GM23338 (cell line): ENCODE measurements around the gene KCNT2. TPM values are rescaled to one million over a fixed set of nuclear protein-coding genes. Genes with fewer than 3 reads are reported as not detected.

ENCODE experiments used
- ATAC-seq: fragments of 200-7000 bp; cut with Tn5 transposase; 3 replicates; pipeline ENCODE4 v1.9.1; 2020
- DNase-seq: peaks from one replicate; pipeline ENCODE4 v3.0.0-alpha.2; 2015; ENCODE audit warnings: low spot score
- H2AFZ ChIP-seq: fragments of 200-600 bp; sonication (generic); 2 replicates; pipeline ENCODE4 v1.8.0; 2016; ENCODE audit warnings: antibody characterized with exemption, mild to moderate bottlenecking, moderate library complexity
- H3F3A ChIP-seq: fragments of 200-600 bp; sonication (generic); replicated peaks from 2 replicates; pipeline ENCODE4 v1.8.0; 2017; ENCODE audit warnings: antibody characterized with exemption, mixed run types, low read depth
- H3K27ac ChIP-seq: fragments of 200-600 bp; sonication (generic); 2 replicates; pipeline ENCODE4 v1.6.1; 2016; ENCODE audit warnings: low read depth
- H3K27me3 ChIP-seq: fragments of 200-600 bp; sonication (generic); 2 replicates; pipeline ENCODE4 v1.8.0; 2016; ENCODE audit warnings: mild to moderate bottlenecking, mixed run types, moderate library complexity; ENCODE audit not compliant: insufficient read depth
- H3K36me3 ChIP-seq: fragments of 200-600 bp; sonication (generic); 2 replicates; pipeline ENCODE4 v1.8.0; 2016; ENCODE audit warnings: mild to moderate bottlenecking; ENCODE audit not compliant: insufficient read depth
- H3K4me1 ChIP-seq: fragments of 200-600 bp; sonication (generic); 2 replicates; pipeline ENCODE4 v1.8.0; 2016; ENCODE audit warnings: mild to moderate bottlenecking, moderate library complexity; ENCODE audit not compliant: insufficient read depth
- H3K4me2 ChIP-seq: fragments of 200-600 bp; sonication (generic); 2 replicates; pipeline ENCODE4 v1.7.1; 2017; ENCODE audit warnings: mixed run types
- H3K4me3 ChIP-seq: fragments of 200-600 bp; sonication (generic); 2 replicates; pipeline ENCODE4 v1.6.1; 2016; ENCODE audit warnings: mixed run types
- H3K79me2 ChIP-seq: fragments of 200-600 bp; sonication (generic); replicated peaks from 2 replicates; pipeline ENCODE4 v1.8.0; 2017; ENCODE audit warnings: mild to moderate bottlenecking; ENCODE audit not compliant: insufficient read depth
- H3K9me2 ChIP-seq: fragments of 200-600 bp; sonication (generic); 2 replicates; pipeline ENCODE4 v1.8.0; 2017; ENCODE audit not compliant: insufficient read depth
- H4K20me1 ChIP-seq: fragments of 200-600 bp; sonication (generic); replicated peaks from 2 replicates; pipeline ENCODE4 v1.8.0; 2017; ENCODE audit warnings: mild to moderate bottlenecking; ENCODE audit not compliant: insufficient read depth
- H3K27ac Mint-ChIP-seq: 2 replicates; pipeline ENCODE4 v1.8.0; 2020; ENCODE audit warnings: inconsistent platforms, mild to moderate bottlenecking, moderate library complexity, mixed read lengths
- H3K27me3 Mint-ChIP-seq: 3 replicates; pipeline ENCODE4 v1.8.0; 2022; ENCODE audit warnings: low read depth, mild to moderate bottlenecking, moderate library complexity, mixed read lengths, inconsistent platforms; ENCODE audit not compliant: insufficient read depth, poor library complexity
- H3K36me3 Mint-ChIP-seq: 3 replicates; pipeline ENCODE4 v1.8.0; 2021; ENCODE audit warnings: low read depth, mild to moderate bottlenecking, inconsistent platforms, moderate library complexity, mixed read lengths
- H3K4me1 Mint-ChIP-seq: 3 replicates; pipeline ENCODE4 v1.8.0; 2020; ENCODE audit warnings: mild to moderate bottlenecking, inconsistent platforms, mixed read lengths
- H3K4me3 Mint-ChIP-seq: 3 replicates; pipeline ENCODE4 v1.8.0; 2021; ENCODE audit warnings: moderate library complexity, mild to moderate bottlenecking, inconsistent platforms, mixed read lengths
- H3K9me3 Mint-ChIP-seq: 3 replicates; pipeline ENCODE4 v1.8.0; 2020; ENCODE audit warnings: moderate library complexity, mild to moderate bottlenecking, inconsistent platforms, mixed read lengths
- CREB1 ChIP-seq: fragments of 250-450 bp; sonication (Bioruptor Pico); IDR thresholded peaks from 2 replicates; pipeline ENCODE4 v1.5.0; 2020; ENCODE audit warnings: low read depth, mild to moderate bottlenecking, moderate library complexity
- CTCF ChIP-seq, 2 experiments: fragments of 200-600 bp in 1 of 2; sonication (generic) in 1 of 2; conservative IDR thresholded peaks; 2 replicates each; pipeline versions ENCODE4 v1.5.1 to v1.6.1; 2016 to 2017; ENCODE audit warnings: antibody characterized with exemption in 2 of 2, low read depth in 2 of 2, mild to moderate bottlenecking in 2 of 2, moderate library complexity in 1 of 2
- ETS1 ChIP-seq: IDR thresholded peaks from 2 replicates; pipeline ENCODE4 v1.6.1; 2016; ENCODE audit warnings: antibody characterized with exemption
- EZH2 ChIP-seq: fragments of 200-600 bp; sonication (generic); IDR thresholded peaks from one replicate; pipeline ENCODE4 v1.8.0; 2017; ENCODE audit warnings: antibody characterized with exemption, mild to moderate bottlenecking, low read depth; ENCODE audit not compliant: unreplicated experiment
- EZH2phosphoT487 ChIP-seq: fragments of 200-600 bp; sonication (generic); IDR thresholded peaks from one replicate; pipeline ENCODE4 v1.8.1; 2018; ENCODE audit warnings: antibody characterized with exemption; ENCODE audit not compliant: unreplicated experiment
- JUNB ChIP-seq: IDR thresholded peaks from one replicate; pipeline ENCODE4 v1.6.1; 2016; ENCODE audit warnings: antibody characterized with exemption; ENCODE audit not compliant: unreplicated experiment
- NANOG ChIP-seq: IDR thresholded peaks from 2 replicates; pipeline ENCODE4 v1.6.1; 2016; ENCODE audit warnings: antibody characterized with exemption, borderline replicate concordance
- POLR2AphosphoS5 ChIP-seq: IDR thresholded peaks from 2 replicates; pipeline ENCODE4 v1.6.1; 2016; ENCODE audit warnings: antibody characterized with exemption, low read depth
- STAT1 ChIP-seq: IDR thresholded peaks from one replicate; pipeline ENCODE4 v1.6.1; 2016; ENCODE audit warnings: antibody characterized with exemption; ENCODE audit not compliant: unreplicated experiment
- ZNF114 ChIP-seq: fragments of 250-450 bp; sonication (Bioruptor Pico); IDR thresholded peaks from 2 replicates; pipeline ENCODE4 v1.5.0; 2020; ENCODE audit warnings: mild to moderate bottlenecking, moderate library complexity
- ZNF331 ChIP-seq: fragments of 250-450 bp; sonication (Bioruptor Pico); IDR thresholded peaks from 2 replicates; pipeline ENCODE4 v1.5.0; 2020; ENCODE audit warnings: low read depth, mild to moderate bottlenecking, moderate library complexity
- ZNF462 ChIP-seq: fragments of 250-450 bp; sonication (Bioruptor Pico); IDR thresholded peaks from 2 replicates; pipeline ENCODE4 v1.5.0; 2020; ENCODE audit warnings: mild to moderate bottlenecking, moderate library complexity
- polyA plus RNA-seq: library from polyadenylated mRNA; unstranded; fragments of >200 nt; fragmentation: Nextera tagmentation; extraction: Ambion mirVana; gene quantifications from 2 replicates; pipeline ENCODE4 v1.2.1, GENCODE V29; 2016
- total RNA-seq: library from RNA; depleted of rRNA; stranded (reverse); fragments of >200 nt; shearing (Covaris generic); gene quantifications from 2 replicates; pipeline ENCODE4 v1.2.3, GENCODE V29; 2014
- TF ChIP-seq, protein P1 (sequence below): IDR thresholded peaks from one replicate; pipeline ENCODE4 v1.6.1; 2018; ENCODE audit warnings: antibody characterized with exemption; ENCODE audit not compliant: unreplicated experiment

KCNT2 gene
- total and polyA plus RNA-seq, 2 experiments from 2014 or later = 5.4 to 13.4 TPM

DNA sequence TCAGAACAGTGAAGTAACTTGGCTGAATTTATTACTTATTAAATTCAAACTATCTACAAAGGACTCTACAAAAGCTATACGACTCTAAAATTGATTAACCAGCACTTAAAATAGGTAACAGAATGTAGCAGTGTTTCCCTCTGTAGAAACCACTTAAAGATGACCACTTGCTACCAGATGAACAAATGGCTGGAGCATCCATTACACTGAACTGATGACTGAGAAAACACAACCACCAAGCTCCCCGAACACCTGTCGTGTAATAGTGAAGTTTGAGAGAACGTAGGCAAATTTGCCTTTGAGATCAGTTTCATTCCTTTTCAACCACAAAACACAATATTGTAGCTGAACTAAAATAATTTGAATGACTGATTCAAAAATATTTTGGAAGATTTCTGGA, 226.7 kb downstream of the KCNT2 start:
- peaks cover 7% of the 10 kb centered on the region; the same call in 2 of the 3 replicates for H3K4me1 Mint-ChIP-seq
- H4K20me1 ChIP-seq = no peaks in the 10 kb centered on the region
- no peaks in the 10 kb centered on the region for H3K9me2 ChIP-seq
- no peak for ATAC-seq
- H3F3A ChIP-seq = no peaks in the 10 kb centered on the region
- TF ChIP-seq JUNB (no peak), ZNF114 (CRISPR knock-in tag) (no peak), CTCF (conservative IDR thresholded peaks at IDR 0.05; ENCODE audit: low read depth in 2 of 2) (no peak), EZH2 (no peak), NANOG (no peak), ZNF462 (CRISPR knock-in tag) (no peak), CREB1 (CRISPR knock-in tag) (no peak), ETS1 (no peak), STAT1 (no peak), ZNF331 (no peak), EZH2phosphoT487 (no peak), POLR2AphosphoS5 (no peak)
- TF ChIP-seq, protein P1, sequence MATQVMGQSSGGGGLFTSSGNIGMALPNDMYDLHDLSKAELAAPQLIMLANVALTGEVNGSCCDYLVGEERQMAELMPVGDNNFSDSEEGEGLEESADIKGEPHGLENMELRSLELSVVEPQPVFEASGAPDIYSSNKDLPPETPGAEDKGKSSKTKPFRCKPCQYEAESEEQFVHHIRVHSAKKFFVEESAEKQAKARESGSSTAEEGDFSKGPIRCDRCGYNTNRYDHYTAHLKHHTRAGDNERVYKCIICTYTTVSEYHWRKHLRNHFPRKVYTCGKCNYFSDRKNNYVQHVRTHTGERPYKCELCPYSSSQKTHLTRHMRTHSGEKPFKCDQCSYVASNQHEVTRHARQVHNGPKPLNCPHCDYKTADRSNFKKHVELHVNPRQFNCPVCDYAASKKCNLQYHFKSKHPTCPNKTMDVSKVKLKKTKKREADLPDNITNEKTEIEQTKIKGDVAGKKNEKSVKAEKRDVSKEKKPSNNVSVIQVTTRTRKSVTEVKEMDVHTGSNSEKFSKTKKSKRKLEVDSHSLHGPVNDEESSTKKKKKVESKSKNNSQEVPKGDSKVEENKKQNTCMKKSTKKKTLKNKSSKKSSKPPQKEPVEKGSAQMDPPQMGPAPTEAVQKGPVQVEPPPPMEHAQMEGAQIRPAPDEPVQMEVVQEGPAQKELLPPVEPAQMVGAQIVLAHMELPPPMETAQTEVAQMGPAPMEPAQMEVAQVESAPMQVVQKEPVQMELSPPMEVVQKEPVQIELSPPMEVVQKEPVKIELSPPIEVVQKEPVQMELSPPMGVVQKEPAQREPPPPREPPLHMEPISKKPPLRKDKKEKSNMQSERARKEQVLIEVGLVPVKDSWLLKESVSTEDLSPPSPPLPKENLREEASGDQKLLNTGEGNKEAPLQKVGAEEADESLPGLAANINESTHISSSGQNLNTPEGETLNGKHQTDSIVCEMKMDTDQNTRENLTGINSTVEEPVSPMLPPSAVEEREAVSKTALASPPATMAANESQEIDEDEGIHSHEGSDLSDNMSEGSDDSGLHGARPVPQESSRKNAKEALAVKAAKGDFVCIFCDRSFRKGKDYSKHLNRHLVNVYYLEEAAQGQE = no peak
- no peaks in the 10 kb centered on the region for H3K4me1 ChIP-seq
- no peaks in the 10 kb centered on the region for H3K27me3 ChIP-seq
- no peak overlapping the region for H3K4me3 ChIP-seq
- no peak overlapping the region for H2AFZ ChIP-seq
- H3K36me3 ChIP-seq = no peaks in the 10 kb centered on the region
- H3K4me2 ChIP-seq = no peak overlapping the region
- no peaks in the 10 kb centered on the region for H3K36me3 Mint-ChIP-seq
- H3K27ac ChIP-seq = no peak overlapping the region
- H3K9me3 Mint-ChIP-seq = no peaks in the 10 kb centered on the region
- H3K79me2 ChIP-seq = no peaks in the 10 kb centered on the region
- H3K4me3 Mint-ChIP-seq = no peak overlapping the region
- H3K27me3 Mint-ChIP-seq = no peaks in the 10 kb centered on the region
- no peak overlapping the region for H3K27ac Mint-ChIP-seq
- DNase-seq = no peak
